ENCODE measurements around the gene DDX17. TPM values are rescaled to one million over a fixed set of nuclear protein-coding genes. Genes with fewer than 3 reads are reported as not detected.

The DDX17 gene
- total RNA-seq, 1 experiment from 2014 or later, result 234 TPM

- TF ChIP-seq REST (IDR thresholded peaks at IDR 0.05; ENCODE audit: low read depth), result no peak
These were observed 8.2 kb downstream of the DDX17 start (continued) for GRCh38 chr22:38497869-38498268.

- Histone ChIP-seq H3K4me1 (ENCODE audit: control insufficient read depth in 1 of 2, insufficient read depth in 2 of 2, low read length in 2 of 2) (no peaks in the 10 kb centered on the region; a peak in 1 of 4 replicates), H3K27me3 (ENCODE audit: insufficient read depth, low read length) (no peaks in the 10 kb centered on the region), H3K79me2 (ENCODE audit: insufficient read depth, low read length) (peaks cover 95% of the 10 kb centered on the region), H3K9me3 (ENCODE audit: control insufficient read depth in 1 of 2, insufficient read depth in 1 of 2, low read depth in 1 of 2, low read length in 2 of 2) (no peaks in the 10 kb centered on the region), H4K20me1 (ENCODE audit: insufficient read depth) (peaks cover 45% of the 10 kb centered on the region; the same call in 1 of the 2 replicates), H3K36me3 (ENCODE audit: control insufficient read depth in 1 of 2, insufficient read depth in 2 of 2, low read length in 2 of 2) (peaks cover 89 to 90% of the 10 kb centered on the region in 2 experiments), H3K4me3 (replicated peaks in 1 of 2; ENCODE audit: low read depth in 1 of 2, low read length in 2 of 2) (no peak overlapping the region), H2AFZ (ENCODE audit: low read depth, low read length, poor library complexity, severe bottlenecking) (no peak overlapping the region), H3K9ac (ENCODE audit: low read length) (no peak overlapping the region), H3K4me2 (ENCODE audit: low read length) (no peak overlapping the region), H3K27ac (ENCODE audit: low read depth, low read length) (no peak overlapping the region), H3K9me2 (ENCODE audit: insufficient read depth) (no peaks in the 10 kb centered on the region)
- TF ChIP-seq EGR1 (IDR thresholded peaks at IDR 0.05; ENCODE audit: low read depth), result no peak
- RAD21 ChIA-PET (ENCODE audit: low non-redundant PET in 1 of 2, low total read pairs in 2 of 2, uncharacterized antibody in 2 of 2, unreplicated experiment in 2 of 2), result no interaction called here
- ATAC-seq (0 out of 2 replicates have a peak, but pooled peaks have one; percentile 21), DNase-seq (ENCODE audit: low read depth, low spot score) (no peak)
- POLR2A ChIA-PET, result no interaction called here
- CTCF ChIA-PET, result no interaction called here
- intact Hi-C loops (cut with micrococcal nuclease), result no loop called here
- BruUV-seq (replicated peaks), result no TSS peak
These were observed 11.2 kb downstream of the DDX17 start for GRCh38 chr22:38494939-38495338.

GRCh38 chr22:38494498-38494897, 11.6 kb downstream of the DDX17 start:
- Histone ChIP-seq H3K4me3 (replicated peaks in 1 of 2; ENCODE audit: low read depth in 1 of 2, low read length in 2 of 2) (no peak overlapping the region), H3K9me3 (ENCODE audit: control insufficient read depth in 1 of 2, insufficient read depth in 1 of 2, low read depth in 1 of 2, low read length in 2 of 2) (no peaks in the 10 kb centered on the region), H3K79me2 (ENCODE audit: insufficient read depth, low read length) (peaks cover 95% of the 10 kb centered on the region), H3K9ac (ENCODE audit: low read length) (no peak overlapping the region), H3K4me2 (ENCODE audit: low read length) (no peak overlapping the region), H3K4me1 (ENCODE audit: control insufficient read depth in 1 of 2, insufficient read depth in 2 of 2, low read length in 2 of 2) (no peaks in the 10 kb centered on the region; a peak in 1 of 4 replicates), H3K27me3 (ENCODE audit: insufficient read depth, low read length) (no peaks in the 10 kb centered on the region), H3K36me3 (ENCODE audit: control insufficient read depth in 1 of 2, insufficient read depth in 2 of 2, low read length in 2 of 2) (peaks cover 90 to 91% of the 10 kb centered on the region in 2 experiments), H2AFZ (ENCODE audit: low read depth, low read length, poor library complexity, severe bottlenecking) (no peak overlapping the region), H4K20me1 (ENCODE audit: insufficient read depth) (peaks cover 44% of the 10 kb centered on the region; the same call in 1 of the 2 replicates), H3K27ac (ENCODE audit: low read depth, low read length) (no peak overlapping the region), H3K9me2 (ENCODE audit: insufficient read depth) (no peaks in the 10 kb centered on the region)
- intact Hi-C loops (cut with micrococcal nuclease), result no loop called here
- POLR2A ChIA-PET, result no interaction called here
- RAD21 ChIA-PET (ENCODE audit: low non-redundant PET in 1 of 2, low total read pairs in 2 of 2, uncharacterized antibody in 2 of 2, unreplicated experiment in 2 of 2), result no interaction called here
- DNase-seq (ENCODE audit: low read depth, low spot score), result no peak
- no peak for ATAC-seq
- BruUV-seq (replicated peaks), result no TSS peak
- CTCF ChIA-PET, result no interaction called here
- TF ChIP-seq ATF3 (IDR thresholded peaks at IDR 0.05), result no peak
- no peak for TF ChIP-seq ZFX (IDR thresholded peaks at IDR 0.05)
- no peak for TF ChIP-seq TCF7L2 (IDR thresholded peaks at IDR 0.05; ENCODE audit: borderline replicate concordance, extremely low read depth, insufficient read depth, insufficient read length)
- TF ChIP-seq FOSL1 (IDR thresholded peaks at IDR 0.05; ENCODE audit: low read depth), result no peak
- no peak for TF ChIP-seq POLR2A (IDR thresholded peaks at IDR 0.05; ENCODE audit: borderline replicate concordance, extremely low read depth, insufficient read depth, insufficient read length)
- TF ChIP-seq CBX3 (IDR thresholded peaks at IDR 0.05; ENCODE audit: low read depth), result no peak
- no peak for TF ChIP-seq YY1 (IDR thresholded peaks at IDR 0.05; ENCODE audit: extremely low read depth, insufficient replicate concordance, low read depth, low read length)
- TF ChIP-seq POLR2AphosphoS5 (IDR thresholded peaks at IDR 0.05; ENCODE audit: low read depth, low read length), result no peak
- TF ChIP-seq MAX (IDR thresholded peaks at IDR 0.05), result no peak
- no peak for TF ChIP-seq ELF1 (IDR thresholded peaks at IDR 0.05; ENCODE audit: borderline replicate concordance, low read depth)
- TF ChIP-seq RAD21 (IDR thresholded peaks at IDR 0.05; ENCODE audit: low read depth), result no peak
- TF ChIP-seq EZH2 (IDR thresholded peaks at IDR 0.05), result no peak
- TF ChIP-seq EZH2phosphoT487 (IDR thresholded peaks at IDR 0.05; ENCODE audit: borderline replicate concordance), result no peak

Data from HCT116 (cell line).